SK-N-SH (cell line): Measurements from ENCODE around the gene ST6GALNAC5.

Experiments
- ELF1 ChIP-seq: IDR thresholded peaks from 2 replicates; pipeline ENCODE4 v1.4.0; 2012
- EP300 ChIP-seq, 2 experiments: IDR thresholded peaks; 2 replicates each; pipeline versions ENCODE4 v1.4.0 to v1.6.1; 2012; ENCODE audit warnings: borderline replicate concordance in 1 of 2, low read depth in 1 of 2, low read length in 1 of 2
- FOSL2 ChIP-seq: IDR thresholded peaks from 2 replicates; pipeline ENCODE4 v1.4.0; 2012; ENCODE audit warnings: low read depth, mild to moderate bottlenecking, moderate library complexity, borderline replicate concordance
- FOXM1 ChIP-seq: IDR thresholded peaks from 2 replicates; pipeline ENCODE4 v1.4.0; 2012; ENCODE audit warnings: low read depth, mild to moderate bottlenecking
- JUND ChIP-seq: IDR thresholded peaks from 2 replicates; pipeline ENCODE4 v1.4.0; 2012
- MXI1 ChIP-seq: IDR thresholded peaks from 2 replicates; pipeline ENCODE4 v1.6.1; 2012; ENCODE audit warnings: mild to moderate bottlenecking, low read depth, low read length, improper control_type of control experiment
- NFIC ChIP-seq: IDR thresholded peaks from 2 replicates; pipeline ENCODE4 v1.4.0; 2012; ENCODE audit warnings: borderline replicate concordance
- RAD21 ChIP-seq: IDR thresholded peaks from 2 replicates; pipeline ENCODE4 v1.6.1; 2012; ENCODE audit warnings: mild to moderate bottlenecking, low read length
- YY1 ChIP-seq: IDR thresholded peaks from 2 replicates; pipeline ENCODE4 v1.4.0; 2012; ENCODE audit warnings: low read depth, mild to moderate bottlenecking
- TF ChIP-seq, protein P1 (sequence below): fragments of 200-600 bp; sonication (generic); IDR thresholded peaks from 2 replicates; pipeline ENCODE4 v1.6.1; 2017; ENCODE audit warnings: antibody characterized with exemption, mild to moderate bottlenecking, moderate library complexity
- TF ChIP-seq, protein P2 (sequence below): IDR thresholded peaks from 2 replicates; pipeline ENCODE4; 2012
- TF ChIP-seq, protein P3 (sequence below): IDR thresholded peaks from 2 replicates; pipeline ENCODE4 v1.4.0; 2012; ENCODE audit warnings: low read depth, borderline replicate concordance

DNA sequence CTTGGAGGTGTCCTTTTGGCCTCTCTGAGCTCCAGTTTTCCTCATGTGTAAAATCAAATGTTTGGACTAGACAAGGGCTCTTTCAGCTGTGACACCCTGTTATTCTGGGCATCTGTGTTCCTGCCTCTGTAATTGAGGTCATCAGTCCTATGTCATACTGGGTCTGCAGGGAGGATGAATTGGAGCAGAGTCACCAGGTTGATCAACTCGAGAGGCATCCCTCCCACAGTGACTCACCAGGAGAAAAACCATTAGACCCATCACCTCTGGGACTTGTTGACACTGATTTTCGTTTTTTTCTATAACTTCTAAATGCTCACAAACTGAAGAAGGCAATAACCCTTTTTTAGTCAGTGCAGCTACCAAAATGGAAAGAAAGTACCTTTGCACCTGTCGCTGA lies 82.2 kb downstream of the ST6GALNAC5 start:
- TF ChIP-seq, protein P1, sequence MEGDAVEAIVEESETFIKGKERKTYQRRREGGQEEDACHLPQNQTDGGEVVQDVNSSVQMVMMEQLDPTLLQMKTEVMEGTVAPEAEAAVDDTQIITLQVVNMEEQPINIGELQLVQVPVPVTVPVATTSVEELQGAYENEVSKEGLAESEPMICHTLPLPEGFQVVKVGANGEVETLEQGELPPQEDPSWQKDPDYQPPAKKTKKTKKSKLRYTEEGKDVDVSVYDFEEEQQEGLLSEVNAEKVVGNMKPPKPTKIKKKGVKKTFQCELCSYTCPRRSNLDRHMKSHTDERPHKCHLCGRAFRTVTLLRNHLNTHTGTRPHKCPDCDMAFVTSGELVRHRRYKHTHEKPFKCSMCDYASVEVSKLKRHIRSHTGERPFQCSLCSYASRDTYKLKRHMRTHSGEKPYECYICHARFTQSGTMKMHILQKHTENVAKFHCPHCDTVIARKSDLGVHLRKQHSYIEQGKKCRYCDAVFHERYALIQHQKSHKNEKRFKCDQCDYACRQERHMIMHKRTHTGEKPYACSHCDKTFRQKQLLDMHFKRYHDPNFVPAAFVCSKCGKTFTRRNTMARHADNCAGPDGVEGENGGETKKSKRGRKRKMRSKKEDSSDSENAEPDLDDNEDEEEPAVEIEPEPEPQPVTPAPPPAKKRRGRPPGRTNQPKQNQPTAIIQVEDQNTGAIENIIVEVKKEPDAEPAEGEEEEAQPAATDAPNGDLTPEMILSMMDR, result no peak
- TF ChIP-seq EP300 (IDR thresholded peaks at IDR 0.05; ENCODE audit: borderline replicate concordance in 1 of 2, low read depth in 1 of 2, low read length in 1 of 2) (peak in 1 of 2 experiments; percentile 44; a peak in 1 of 4 replicates), YY1 (no peak), ELF1 (no peak), RAD21 (no peak), MXI1 (no peak), NFIC (no peak), FOXM1 (no peak), JUND (peak; percentile 47; the same call in 1 of the 2 replicates), FOSL2 (peak; percentile 61; the same call in 1 of the 2 replicates)
- TF ChIP-seq, protein P2, sequence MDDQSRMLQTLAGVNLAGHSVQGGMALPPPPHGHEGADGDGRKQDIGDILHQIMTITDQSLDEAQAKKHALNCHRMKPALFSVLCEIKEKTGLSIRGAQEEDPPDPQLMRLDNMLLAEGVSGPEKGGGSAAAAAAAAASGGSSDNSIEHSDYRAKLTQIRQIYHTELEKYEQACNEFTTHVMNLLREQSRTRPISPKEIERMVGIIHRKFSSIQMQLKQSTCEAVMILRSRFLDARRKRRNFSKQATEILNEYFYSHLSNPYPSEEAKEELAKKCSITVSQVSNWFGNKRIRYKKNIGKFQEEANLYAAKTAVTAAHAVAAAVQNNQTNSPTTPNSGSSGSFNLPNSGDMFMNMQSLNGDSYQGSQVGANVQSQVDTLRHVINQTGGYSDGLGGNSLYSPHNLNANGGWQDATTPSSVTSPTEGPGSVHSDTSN, result peak; percentile 53
- TF ChIP-seq, protein P3, sequence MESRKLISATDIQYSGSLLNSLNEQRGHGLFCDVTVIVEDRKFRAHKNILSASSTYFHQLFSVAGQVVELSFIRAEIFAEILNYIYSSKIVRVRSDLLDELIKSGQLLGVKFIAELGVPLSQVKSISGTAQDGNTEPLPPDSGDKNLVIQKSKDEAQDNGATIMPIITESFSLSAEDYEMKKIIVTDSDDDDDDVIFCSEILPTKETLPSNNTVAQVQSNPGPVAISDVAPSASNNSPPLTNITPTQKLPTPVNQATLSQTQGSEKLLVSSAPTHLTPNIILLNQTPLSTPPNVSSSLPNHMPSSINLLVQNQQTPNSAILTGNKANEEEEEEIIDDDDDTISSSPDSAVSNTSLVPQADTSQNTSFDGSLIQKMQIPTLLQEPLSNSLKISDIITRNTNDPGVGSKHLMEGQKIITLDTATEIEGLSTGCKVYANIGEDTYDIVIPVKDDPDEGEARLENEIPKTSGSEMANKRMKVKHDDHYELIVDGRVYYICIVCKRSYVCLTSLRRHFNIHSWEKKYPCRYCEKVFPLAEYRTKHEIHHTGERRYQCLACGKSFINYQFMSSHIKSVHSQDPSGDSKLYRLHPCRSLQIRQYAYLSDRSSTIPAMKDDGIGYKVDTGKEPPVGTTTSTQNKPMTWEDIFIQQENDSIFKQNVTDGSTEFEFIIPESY, result no peak
